PC-9 (cell line): ENCODE measurements around the gene SLC13A4. TPM values are rescaled to one million over a fixed set of nuclear protein-coding genes. Genes with fewer than 3 reads are reported as not detected.
"Not testable (repeated sequence)": the region's sequence is repeated elsewhere in the genome, so short reads cannot be mapped to it uniquely, and the experiment has no call there.

Source experiments
- BruUV-seq: library from RNA; stranded (reverse); fragments of 400-500 nt; replicated peaks from 2 replicates; lab custom pipeline; 2021; lab: Mats Ljungman, UMichigan
- CTCF ChIA-PET: fragments of 300-600 bp; sonication (Branson Sonifier 250); formaldehyde crosslinking; loops from one replicate; lab custom pipeline; 2022; ENCODE audit warnings: antibody characterized with exemption; lab: Charles Lee
- POLR2A ChIA-PET: fragments of 300-600 bp; sonication (Branson Sonifier 250); formaldehyde crosslinking; loops from one replicate; lab custom pipeline; 2022; ENCODE audit warnings: antibody characterized with exemption; ENCODE audit not compliant: unreplicated experiment; lab: Charles Lee
- DNase-seq, 2 experiments: peaks; one replicate each; pipeline versions ENCODE4 v3.0.0 to v3.0.0-alpha.2; 2015 to 2022; ENCODE audit warnings: mixed read lengths in 1 of 2
- H2AFZ ChIP-seq: fragments of 200-600 bp; sonication (generic); 2 replicates; pipeline ENCODE4 v1.8.1; 2017; ENCODE audit warnings: antibody characterized with exemption
- H3F3A ChIP-seq: fragments of 200-600 bp; sonication (generic); 2 replicates; pipeline ENCODE4 v1.8.1; 2017; ENCODE audit warnings: antibody characterized with exemption, mild to moderate bottlenecking, low read depth; ENCODE audit not compliant: insufficient read depth
- H3K27ac ChIP-seq: fragments of 200-600 bp; sonication (generic); 2 replicates; pipeline ENCODE4 v1.6.1; 2016; ENCODE audit warnings: mixed run types
- H3K27me3 ChIP-seq: fragments of 200-600 bp; sonication (generic); 2 replicates; pipeline ENCODE4 v1.6.1; 2016; ENCODE audit warnings: low read depth, mixed run types; ENCODE audit not compliant: insufficient read depth
- H3K36me3 ChIP-seq: fragments of 200-600 bp; sonication (generic); 2 replicates; pipeline ENCODE4 v1.6.1; 2016; ENCODE audit warnings: low read depth, mixed run types
- H3K4me1 ChIP-seq: fragments of 200-600 bp; sonication (generic); replicated peaks from 2 replicates; pipeline ENCODE4 v1.6.1; 2016; ENCODE audit warnings: mixed run types; ENCODE audit not compliant: insufficient read depth
- H3K4me2 ChIP-seq: fragments of 200-600 bp; sonication (generic); 2 replicates; pipeline ENCODE4 v1.6.1; 2017; ENCODE audit warnings: mixed run types
- H3K4me3 ChIP-seq: fragments of 200-600 bp; sonication (generic); 2 replicates; pipeline ENCODE4 v1.6.1; 2016; ENCODE audit warnings: mixed run types
- H3K79me2 ChIP-seq: fragments of 200-600 bp; sonication (generic); 2 replicates; pipeline ENCODE4 v1.6.1; 2017; ENCODE audit warnings: low read depth, mixed run types
- H3K9me2 ChIP-seq: fragments of 200-600 bp; sonication (generic); 2 replicates; pipeline ENCODE4 v1.8.1; 2017; ENCODE audit warnings: mild to moderate bottlenecking; ENCODE audit not compliant: insufficient read depth
- H3K9me3 ChIP-seq: fragments of 200-600 bp; sonication (generic); 2 replicates; pipeline ENCODE4 v1.8.1; 2016; ENCODE audit warnings: low read depth; ENCODE audit not compliant: insufficient read depth
- H4K20me1 ChIP-seq: fragments of 200-600 bp; sonication (generic); 2 replicates; pipeline ENCODE4 v1.8.1; 2017; ENCODE audit not compliant: insufficient read depth
- EZH2 ChIP-seq: fragments of 200-600 bp; sonication (generic); IDR thresholded peaks from 2 replicates; pipeline ENCODE4 v1.8.0; 2017; ENCODE audit warnings: antibody characterized with exemption, low read depth
- intact Hi-C: fragments of 100-400 bp; cut with micrococcal nuclease; formaldehyde crosslinking; loops from one replicate; pipeline ENCODE4 v1.10.0; 2022; ENCODE audit not compliant: unreplicated experiment
- total RNA-seq: library from RNA; stranded (reverse); gene quantifications from 2 replicates; pipeline ENCODE4 v1.2.3, GENCODE V29; 2021
- TF ChIP-seq, protein P1 (sequence below): fragments of 200-600 bp; sonication (generic); conservative IDR thresholded peaks from 2 replicates; pipeline ENCODE4 v1.6.1; 2017; ENCODE audit warnings: mixed run types, antibody characterized with exemption, mild to moderate bottlenecking, moderate library complexity

SLC13A4 gene
- total RNA-seq, 1 experiment from 2014 or later = not detected

DNA sequence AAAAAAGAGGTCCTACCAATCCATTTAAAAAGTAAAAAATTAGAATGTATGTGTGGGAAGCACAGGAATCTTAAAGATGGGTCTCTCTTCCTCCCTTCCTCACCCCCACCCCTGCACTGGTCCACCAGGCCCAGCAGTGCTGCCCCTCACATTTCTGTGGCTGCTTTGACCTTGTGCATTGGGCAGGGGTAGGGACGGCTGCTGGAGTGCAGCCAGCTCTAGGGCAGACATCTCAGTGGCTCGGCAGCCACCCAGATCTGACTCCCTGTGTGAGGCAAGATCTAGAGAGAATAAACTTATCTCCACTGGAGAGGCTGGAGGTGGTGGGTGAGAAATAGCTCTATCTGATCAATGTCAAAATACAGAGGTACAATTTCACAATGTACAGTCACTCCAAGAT, 13.9 kb upstream of the SLC13A4 start:
- Histone ChIP-seq H3K4me1 (peaks cover 34% of the 10 kb centered on the region), H3K9me2 (no peaks in the 10 kb centered on the region), H3K9me3 (no peaks in the 10 kb centered on the region), H3K27ac (no peak overlapping the region), H3F3A (peaks cover 36% of the 10 kb centered on the region; the same call in 1 of the 2 replicates), H3K79me2 (no peaks in the 10 kb centered on the region), H3K4me3 (no peak overlapping the region), H4K20me1 (no peaks in the 10 kb centered on the region), H2AFZ (no peak overlapping the region), H3K27me3 (no peaks in the 10 kb centered on the region), H3K36me3 (no peaks in the 10 kb centered on the region), H3K4me2 (no peak overlapping the region)
- CTCF ChIA-PET = no interaction called here
- TF ChIP-seq EZH2 = no peak
- TF ChIP-seq, protein P1, sequence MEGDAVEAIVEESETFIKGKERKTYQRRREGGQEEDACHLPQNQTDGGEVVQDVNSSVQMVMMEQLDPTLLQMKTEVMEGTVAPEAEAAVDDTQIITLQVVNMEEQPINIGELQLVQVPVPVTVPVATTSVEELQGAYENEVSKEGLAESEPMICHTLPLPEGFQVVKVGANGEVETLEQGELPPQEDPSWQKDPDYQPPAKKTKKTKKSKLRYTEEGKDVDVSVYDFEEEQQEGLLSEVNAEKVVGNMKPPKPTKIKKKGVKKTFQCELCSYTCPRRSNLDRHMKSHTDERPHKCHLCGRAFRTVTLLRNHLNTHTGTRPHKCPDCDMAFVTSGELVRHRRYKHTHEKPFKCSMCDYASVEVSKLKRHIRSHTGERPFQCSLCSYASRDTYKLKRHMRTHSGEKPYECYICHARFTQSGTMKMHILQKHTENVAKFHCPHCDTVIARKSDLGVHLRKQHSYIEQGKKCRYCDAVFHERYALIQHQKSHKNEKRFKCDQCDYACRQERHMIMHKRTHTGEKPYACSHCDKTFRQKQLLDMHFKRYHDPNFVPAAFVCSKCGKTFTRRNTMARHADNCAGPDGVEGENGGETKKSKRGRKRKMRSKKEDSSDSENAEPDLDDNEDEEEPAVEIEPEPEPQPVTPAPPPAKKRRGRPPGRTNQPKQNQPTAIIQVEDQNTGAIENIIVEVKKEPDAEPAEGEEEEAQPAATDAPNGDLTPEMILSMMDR = no peak
- BruUV-seq = no TSS peak
- DNase-seq = no peak
- intact Hi-C loops = no loop called here
- POLR2A ChIA-PET = no interaction called here

DNA sequence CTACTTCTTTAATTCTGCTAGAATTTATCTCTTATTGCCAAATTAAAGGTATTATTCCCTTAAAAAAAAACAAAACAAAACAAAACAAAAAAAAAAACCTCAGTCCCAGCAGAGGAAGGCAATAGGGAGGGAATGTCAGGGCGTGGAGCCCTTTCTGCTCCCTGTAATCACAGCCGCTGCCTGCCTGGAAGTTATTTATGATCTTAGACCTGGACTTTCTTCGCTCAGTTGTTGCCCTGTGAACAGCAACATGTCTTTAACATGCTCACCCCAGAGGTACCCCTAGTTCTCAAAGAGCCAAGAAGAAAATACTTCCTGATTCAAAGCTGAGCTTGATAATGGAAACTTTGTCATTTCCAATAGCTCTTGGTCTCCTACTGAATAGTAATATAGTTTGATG, 12.9 kb upstream of the SLC13A4 start:
- ChIA-PET CTCF (no interaction called here), POLR2A (no interaction called here)
- Histone ChIP-seq H4K20me1 (no peaks in the 10 kb centered on the region), H3K79me2 (no peaks in the 10 kb centered on the region), H3K27me3 (no peaks in the 10 kb centered on the region), H3K9me3 (no peaks in the 10 kb centered on the region), H3K4me2 (no peak overlapping the region), H3K27ac (no peak overlapping the region), H3K4me1 (peaks cover 24% of the 10 kb centered on the region), H2AFZ (no peak overlapping the region), H3K36me3 (no peaks in the 10 kb centered on the region), H3K4me3 (no peak overlapping the region), H3K9me2 (no peaks in the 10 kb centered on the region), H3F3A (peaks cover 27% of the 10 kb centered on the region; the same call in 1 of the 2 replicates)
- no peak for TF ChIP-seq EZH2
- TF ChIP-seq, protein P1 = no peak
- DNase-seq = no peak
- intact Hi-C loops = no loop called here
- BruUV-seq = no TSS peak

DNA sequence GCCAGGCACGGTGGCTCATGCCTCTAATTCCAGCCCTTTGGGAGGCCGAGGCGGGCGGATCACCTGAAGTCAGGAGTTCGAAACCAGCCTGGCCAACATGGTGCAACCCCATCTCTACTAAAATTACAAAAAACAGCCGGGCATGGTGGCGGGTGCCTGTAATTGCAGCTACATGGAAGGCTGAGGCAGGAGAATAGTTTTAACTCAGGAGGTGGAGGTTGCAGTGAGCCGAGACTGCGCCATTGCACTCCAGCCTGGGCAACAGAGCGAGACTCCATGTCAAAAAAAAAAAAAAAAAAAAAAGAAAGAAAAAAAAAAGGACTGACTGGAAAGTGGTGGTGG, 9.3 kb upstream of the SLC13A4 start:
- H3K4me1 ChIP-seq, H3K9me3 ChIP-seq, H3F3A ChIP-seq, intact Hi-C loops, H3K27me3 ChIP-seq, H3K4me2 ChIP-seq, H2AFZ ChIP-seq, BruUV-seq, H3K4me3 ChIP-seq, H4K20me1 ChIP-seq, H3K27ac ChIP-seq, H3K79me2 ChIP-seq, DNase-seq, POLR2A ChIA-PET, H3K9me2 ChIP-seq, H3K36me3 ChIP-seq: not testable (repeated sequence)
- CTCF ChIA-PET = interaction anchor here (0.7 kb wide), 1 partner anchor 62 kb away, joined by 19 read pairs; no protein-coding TSS in a partner anchor
